ENCODE data around the gene PPHLN1.

GRCh38 chr12:42382013-42382696 is 56.2 kb downstream of the PPHLN1 start:
- TF ChIP-seq CTCF (IDR thresholded peaks at IDR 0.05) (no peak), POLR2A (IDR thresholded peaks at IDR 0.05) (no peak)
